GM12872 (cell line): Measurements from ENCODE around the gene KIF25.

Source experiments
- TF ChIP-seq, protein P1 (sequence below): IDR thresholded peaks from 3 replicates; pipeline ENCODE4 v1.5.1; 2011; ENCODE audit warnings: low read depth, mild to moderate bottlenecking, low read length, moderate library complexity; ENCODE audit not compliant: insufficient read depth

KIF25 gene

DNA sequence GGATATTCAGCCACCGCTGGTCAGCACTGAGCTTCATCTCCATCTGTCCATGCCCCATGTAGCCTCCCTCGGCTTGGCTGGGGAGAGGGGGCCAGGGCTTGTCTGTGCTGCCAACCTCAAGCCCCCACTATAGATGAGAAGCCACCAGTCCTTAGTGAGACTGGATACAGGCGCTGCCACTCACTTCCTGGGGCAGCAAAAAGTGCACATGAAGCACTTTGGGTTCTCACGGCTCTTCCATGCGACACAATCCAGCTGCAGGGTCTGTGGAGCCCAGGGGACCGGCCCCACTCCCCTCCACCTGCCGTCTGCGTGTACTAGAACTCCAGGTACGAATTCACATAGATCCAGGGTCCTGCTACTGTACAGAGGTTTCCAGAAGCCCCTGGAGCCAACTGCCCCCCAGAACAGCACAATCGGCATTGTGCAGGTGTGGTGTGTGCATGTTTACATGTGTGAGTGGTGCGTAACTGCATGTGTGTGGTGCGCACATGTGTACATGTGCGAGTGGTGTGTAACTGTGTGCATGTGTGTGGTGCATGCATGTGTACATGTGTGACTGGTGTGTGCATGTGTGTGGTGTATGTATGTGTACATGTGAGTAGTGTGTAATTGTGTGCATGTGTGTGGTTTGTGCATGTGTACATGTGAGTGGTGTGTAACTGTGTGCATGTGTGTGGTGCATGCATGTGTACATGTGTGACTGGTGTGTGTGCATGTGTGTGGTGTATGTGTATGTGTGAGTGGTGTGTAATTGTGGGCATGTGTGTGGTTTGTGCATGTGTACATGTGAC, 76.7 kb downstream of the KIF25 start:
- TF ChIP-seq, protein P1, sequence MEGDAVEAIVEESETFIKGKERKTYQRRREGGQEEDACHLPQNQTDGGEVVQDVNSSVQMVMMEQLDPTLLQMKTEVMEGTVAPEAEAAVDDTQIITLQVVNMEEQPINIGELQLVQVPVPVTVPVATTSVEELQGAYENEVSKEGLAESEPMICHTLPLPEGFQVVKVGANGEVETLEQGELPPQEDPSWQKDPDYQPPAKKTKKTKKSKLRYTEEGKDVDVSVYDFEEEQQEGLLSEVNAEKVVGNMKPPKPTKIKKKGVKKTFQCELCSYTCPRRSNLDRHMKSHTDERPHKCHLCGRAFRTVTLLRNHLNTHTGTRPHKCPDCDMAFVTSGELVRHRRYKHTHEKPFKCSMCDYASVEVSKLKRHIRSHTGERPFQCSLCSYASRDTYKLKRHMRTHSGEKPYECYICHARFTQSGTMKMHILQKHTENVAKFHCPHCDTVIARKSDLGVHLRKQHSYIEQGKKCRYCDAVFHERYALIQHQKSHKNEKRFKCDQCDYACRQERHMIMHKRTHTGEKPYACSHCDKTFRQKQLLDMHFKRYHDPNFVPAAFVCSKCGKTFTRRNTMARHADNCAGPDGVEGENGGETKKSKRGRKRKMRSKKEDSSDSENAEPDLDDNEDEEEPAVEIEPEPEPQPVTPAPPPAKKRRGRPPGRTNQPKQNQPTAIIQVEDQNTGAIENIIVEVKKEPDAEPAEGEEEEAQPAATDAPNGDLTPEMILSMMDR: no peak

DNA sequence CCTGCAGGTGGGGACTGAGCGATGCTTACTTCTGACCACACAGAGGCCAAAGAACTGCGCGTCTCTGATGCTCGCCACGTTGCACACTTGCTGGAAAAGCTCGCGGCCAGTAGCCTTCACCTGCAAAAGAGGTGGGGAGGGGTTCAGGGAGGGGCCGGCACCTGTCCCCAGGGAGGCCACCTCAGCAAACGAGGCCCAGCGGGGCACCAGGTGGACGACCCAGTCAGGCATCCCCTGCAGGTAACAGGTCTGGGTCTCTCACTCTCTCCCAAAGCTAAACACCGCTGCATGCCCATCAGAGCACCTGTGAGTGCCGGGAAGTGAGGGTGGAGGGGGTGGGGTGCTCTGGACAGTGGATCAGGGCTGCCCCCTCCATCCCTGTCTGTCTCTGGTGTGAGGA, 77.7 kb downstream of the KIF25 start:
- TF ChIP-seq, protein P1: no peak

DNA sequence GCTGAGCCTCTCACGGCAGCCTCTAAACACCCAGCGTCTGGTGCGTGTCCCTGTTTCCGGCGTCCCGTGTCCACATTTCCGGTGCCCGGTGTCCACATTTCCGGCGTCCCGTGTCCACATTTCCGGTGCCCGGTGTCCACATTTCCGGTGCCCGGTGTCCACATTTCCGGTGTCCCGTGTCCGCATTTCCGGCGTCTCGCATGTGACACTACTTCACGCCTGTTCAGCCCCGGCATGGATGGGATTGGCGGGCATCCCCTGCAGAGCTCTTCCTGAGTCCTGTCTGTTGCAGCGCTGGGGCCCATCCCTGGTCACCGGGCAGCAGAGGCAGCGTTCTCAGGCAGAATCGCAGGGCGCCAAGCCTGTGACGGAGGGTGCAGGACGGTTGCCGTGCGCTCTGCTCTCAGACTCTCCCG, 78.3 kb downstream of the KIF25 start:
- TF ChIP-seq, protein P1: no peak

DNA sequence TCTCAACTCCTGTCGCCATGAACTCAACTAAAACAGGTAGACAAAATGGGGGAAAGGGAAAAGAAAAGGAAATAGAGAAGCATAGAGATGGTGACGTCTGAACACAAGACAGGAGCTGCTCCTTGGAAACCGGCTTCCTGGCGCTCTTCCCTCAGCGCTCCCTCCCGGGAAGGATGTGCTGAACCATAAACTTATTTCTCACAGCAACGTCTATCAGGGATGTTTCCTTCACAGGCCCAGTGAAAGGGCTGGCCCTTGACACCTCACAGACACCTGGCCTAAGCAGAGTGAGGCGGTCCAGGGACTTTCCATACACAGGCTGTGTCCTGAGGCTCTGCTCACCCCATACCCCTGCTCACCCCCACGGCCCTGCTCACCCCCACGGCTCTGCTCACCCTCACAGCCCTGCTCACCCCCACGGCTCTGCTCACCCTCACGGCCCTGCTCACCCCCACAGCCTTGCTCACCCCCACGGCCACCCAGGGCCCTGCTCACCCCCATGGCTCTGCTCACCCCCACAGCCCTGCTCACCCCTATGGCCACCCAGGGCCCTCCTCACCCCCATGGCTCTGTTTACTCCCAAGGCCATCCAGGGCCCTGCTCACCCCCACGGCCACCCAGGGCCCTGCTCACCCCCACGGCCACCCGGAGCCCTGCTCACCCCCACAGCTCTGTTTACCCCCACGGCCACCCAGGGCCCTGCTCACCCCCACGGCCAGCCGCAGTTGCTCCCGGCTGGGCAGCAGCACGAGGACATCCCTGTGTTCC, 80.9 kb downstream of the KIF25 start:
- TF ChIP-seq, protein P1: no peak

DNA sequence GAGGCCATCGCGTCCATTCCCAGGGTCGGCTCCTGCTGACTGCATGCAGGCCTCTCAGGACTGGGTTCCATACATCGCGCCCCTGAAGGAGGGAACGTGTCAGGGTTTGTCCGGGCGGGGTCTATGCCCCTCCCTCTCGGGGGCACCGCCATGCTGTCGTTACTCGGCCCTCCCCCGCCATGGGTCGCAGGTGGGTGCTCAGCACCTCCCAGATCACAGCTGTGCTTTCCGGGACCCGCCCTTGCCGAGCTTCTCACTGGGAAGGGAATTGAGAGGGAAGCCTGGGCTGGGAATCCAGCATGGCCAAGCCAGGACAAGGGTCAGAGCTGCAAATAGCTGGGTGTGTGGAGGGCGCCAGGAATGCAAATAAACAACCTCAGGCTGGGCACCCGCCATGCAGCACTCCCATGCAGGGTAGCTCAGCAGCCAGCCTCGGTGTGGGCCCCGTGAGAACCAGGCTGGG, 81.5 kb downstream of the KIF25 start, which contains the start of gene FRMD1:
Gene FRMD1 (minus strand): TSS at position 270 of the 463 bp plus-strand sequence. CDS start 118 bp downstream, at position 152.
- TF ChIP-seq, protein P1: no peak

DNA sequence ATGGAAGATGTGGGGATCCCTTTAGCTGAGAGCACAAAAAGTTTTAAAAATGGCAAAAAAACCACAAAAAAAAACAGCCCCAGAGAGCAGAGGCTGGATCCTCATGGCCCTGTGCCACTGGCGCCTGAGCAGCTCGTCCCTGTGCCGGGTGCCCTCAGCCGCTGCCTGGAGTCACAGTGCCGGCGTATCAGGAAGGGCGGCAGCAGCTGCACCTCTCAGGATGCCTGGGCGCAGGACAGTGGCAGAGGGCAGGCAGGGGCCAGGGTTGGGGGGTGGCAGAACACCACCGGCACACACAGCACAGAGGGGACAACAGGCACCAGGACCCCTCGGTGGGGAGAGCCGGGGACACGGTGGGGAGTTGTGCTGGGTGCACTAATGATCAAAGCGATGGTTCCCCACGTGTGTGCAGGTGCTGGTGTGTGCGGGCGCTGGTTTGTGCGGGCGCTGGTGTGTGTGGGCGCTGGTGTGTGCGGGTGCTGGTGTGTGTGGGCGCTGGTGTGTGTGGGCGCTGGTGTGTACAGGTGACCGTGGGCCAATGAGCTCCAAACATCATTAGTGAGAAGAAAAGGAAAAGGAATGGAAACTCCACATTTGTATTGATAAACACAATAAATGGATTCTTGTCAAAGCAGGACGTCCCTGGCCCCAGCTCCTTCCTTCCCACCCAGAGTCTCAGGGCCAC, 83.1 kb downstream of the KIF25 start:
- TF ChIP-seq, protein P1: no peak
